ENCODE measurements around the gene DRC3.

The DRC3 gene, protein sequence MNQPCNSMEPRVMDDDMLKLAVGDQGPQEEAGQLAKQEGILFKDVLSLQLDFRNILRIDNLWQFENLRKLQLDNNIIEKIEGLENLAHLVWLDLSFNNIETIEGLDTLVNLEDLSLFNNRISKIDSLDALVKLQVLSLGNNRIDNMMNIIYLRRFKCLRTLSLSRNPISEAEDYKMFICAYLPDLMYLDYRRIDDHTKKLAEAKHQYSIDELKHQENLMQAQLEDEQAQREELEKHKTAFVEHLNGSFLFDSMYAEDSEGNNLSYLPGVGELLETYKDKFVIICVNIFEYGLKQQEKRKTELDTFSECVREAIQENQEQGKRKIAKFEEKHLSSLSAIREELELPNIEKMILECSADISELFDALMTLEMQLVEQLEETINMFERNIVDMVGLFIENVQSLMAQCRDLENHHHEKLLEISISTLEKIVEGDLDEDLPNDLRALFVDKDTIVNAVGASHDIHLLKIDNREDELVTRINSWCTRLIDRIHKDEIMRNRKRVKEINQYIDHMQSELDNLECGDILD

DNA sequence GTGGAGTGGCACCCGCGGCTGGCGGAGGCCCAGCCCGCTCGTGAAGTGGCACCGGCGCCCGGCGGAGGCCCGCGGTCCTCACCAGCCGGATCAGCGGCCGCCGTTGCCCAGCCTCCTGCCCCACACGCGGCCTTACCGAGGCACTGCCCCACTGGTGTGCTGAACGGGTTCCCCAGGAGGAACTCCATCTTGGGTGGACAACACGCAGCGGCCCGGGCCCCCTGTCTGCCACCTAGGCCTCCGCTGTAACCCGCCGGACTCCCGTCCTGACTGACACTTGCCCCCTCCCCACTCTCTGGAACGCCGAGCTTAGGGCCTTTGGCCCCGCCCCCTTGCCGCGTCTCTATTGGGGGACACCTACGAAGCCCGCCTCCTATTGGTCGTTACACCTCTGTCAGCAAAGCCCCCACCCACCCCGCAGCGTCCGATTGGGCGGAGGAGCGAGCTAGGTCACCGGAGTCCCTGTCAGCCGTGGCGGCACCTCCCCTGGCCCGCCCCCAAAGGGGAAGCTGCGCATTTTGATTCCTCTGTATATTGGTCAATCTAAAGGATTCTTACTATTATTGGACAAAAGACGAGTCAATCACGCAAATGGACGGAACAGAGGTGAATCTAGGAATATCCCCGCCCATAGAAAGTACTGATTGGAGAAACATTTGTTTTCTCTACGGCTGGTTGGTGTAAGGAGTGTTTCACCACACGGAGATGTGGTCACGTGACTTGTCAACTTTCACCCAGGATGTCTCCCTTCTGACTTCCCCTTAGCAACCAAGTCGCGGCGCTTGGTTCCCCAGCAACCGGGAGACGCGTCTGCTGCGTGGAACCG, at the start of gene DRC3, which contains the start of gene TOM1L2:
DRC3 (plus strand) TSS at position 737 of the 826 bp plus-strand sequence. CDS start 4,737 bp downstream, outside the sequence.
TOM1L2 (minus strand) TSS at position 275 of the 826 bp plus-strand sequence; CDS start at position 188, 87 bp downstream.
- H3K4me3 ChIP-seq (replicated peaks; ENCODE audit: low read depth, low read length): peak within 1 kb of the TSS; percentile 75
- peak; percentile 100 for DNase-seq (ENCODE audit: low read depth)
- TF ChIP-seq, protein P1, sequence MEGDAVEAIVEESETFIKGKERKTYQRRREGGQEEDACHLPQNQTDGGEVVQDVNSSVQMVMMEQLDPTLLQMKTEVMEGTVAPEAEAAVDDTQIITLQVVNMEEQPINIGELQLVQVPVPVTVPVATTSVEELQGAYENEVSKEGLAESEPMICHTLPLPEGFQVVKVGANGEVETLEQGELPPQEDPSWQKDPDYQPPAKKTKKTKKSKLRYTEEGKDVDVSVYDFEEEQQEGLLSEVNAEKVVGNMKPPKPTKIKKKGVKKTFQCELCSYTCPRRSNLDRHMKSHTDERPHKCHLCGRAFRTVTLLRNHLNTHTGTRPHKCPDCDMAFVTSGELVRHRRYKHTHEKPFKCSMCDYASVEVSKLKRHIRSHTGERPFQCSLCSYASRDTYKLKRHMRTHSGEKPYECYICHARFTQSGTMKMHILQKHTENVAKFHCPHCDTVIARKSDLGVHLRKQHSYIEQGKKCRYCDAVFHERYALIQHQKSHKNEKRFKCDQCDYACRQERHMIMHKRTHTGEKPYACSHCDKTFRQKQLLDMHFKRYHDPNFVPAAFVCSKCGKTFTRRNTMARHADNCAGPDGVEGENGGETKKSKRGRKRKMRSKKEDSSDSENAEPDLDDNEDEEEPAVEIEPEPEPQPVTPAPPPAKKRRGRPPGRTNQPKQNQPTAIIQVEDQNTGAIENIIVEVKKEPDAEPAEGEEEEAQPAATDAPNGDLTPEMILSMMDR (IDR thresholded peaks at IDR 0.05; ENCODE audit: low read length, missing control alignments): no peak

DNA sequence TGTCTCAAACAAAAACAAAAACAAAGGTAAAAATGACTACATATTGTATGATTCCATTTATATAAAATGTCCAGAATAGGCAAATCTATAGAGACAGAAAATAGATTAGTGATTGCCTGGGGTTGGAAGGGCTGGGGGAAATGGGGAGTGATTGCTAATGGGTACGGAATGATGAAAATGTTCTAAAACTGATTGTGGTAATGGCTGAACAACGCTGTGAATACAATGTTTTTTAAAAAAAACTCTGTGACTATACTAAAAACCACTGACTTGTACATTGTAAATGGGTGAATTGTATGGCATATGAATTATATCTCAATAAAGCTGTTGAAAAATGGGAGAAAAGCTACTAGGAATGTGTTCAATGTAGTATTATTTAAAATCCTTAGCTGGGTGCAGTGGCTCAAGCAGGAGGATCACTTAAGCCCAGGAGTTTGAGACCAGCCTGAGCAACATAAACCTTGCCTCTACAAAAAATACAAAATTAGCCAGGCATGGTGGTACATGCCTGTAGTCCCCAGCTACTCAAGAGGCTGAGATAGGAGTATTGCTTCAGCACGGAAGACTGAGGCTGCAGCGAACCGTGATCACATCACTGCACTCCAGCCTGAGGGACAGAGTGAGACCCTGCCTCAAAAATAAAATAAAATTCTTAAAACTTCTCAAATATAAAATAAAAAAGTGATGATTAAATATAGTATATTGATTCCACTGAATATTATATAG, 48.4 kb upstream of the DRC3 start:
- DNase-seq (ENCODE audit: low read depth): no peak
- no peak overlapping the region for H3K4me3 ChIP-seq (replicated peaks; ENCODE audit: low read depth, low read length)
- TF ChIP-seq, protein P1 (IDR thresholded peaks at IDR 0.05; ENCODE audit: low read length, missing control alignments): no peak

DNA sequence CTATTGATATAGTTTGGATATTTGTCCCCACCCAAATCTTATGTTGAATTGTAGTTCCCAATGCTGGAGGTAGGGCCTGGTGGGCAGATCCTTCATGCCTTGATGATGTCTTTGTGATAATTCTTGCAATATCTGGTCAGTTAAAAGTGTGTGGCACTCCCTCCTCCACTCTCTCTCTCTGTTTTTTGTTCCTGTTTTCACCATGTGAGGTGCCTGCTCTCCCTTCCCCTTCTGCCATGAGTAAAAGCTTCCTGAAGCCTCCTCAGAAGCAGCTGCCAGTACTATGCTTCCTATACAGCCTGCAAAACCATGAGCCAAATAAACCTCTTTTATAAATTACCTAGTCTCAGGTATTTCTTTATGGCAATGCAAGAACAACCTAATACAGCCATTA, 47.8 kb upstream of the DRC3 start:
- TF ChIP-seq, protein P1 (IDR thresholded peaks at IDR 0.05; ENCODE audit: low read length, missing control alignments): no peak

DNA sequence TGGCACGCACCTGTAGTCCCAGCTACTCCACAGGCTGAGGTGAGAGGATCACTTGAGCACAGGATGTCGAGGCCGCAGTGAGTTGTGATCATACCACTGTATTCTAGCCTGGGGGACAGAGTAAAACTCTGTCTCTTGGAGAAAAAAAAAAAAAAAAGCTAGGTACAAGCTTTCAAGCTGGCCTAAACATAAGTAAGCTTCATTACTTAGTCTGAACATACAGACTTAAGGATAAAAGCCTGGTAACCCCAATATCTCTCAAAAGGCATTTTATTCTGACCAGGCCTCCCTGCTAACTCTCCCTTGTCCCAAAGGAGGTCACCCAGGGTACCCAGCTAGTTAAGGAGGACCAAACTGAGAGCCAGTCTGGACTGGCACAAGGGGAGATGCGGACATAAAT, 46.6 kb upstream of the DRC3 start:
- TF ChIP-seq, protein P1 (IDR thresholded peaks at IDR 0.05; ENCODE audit: low read length, missing control alignments): no peak
- no peak overlapping the region for H3K4me3 ChIP-seq (replicated peaks; ENCODE audit: low read depth, low read length)
- no peak for DNase-seq (ENCODE audit: low read depth)

More for the DNA sequence above, 47.8 kb upstream of the DRC3 start:
- no peak overlapping the region for H3K4me3 ChIP-seq (replicated peaks; ENCODE audit: low read depth, low read length)
- no peak for DNase-seq (ENCODE audit: low read depth)

DNA sequence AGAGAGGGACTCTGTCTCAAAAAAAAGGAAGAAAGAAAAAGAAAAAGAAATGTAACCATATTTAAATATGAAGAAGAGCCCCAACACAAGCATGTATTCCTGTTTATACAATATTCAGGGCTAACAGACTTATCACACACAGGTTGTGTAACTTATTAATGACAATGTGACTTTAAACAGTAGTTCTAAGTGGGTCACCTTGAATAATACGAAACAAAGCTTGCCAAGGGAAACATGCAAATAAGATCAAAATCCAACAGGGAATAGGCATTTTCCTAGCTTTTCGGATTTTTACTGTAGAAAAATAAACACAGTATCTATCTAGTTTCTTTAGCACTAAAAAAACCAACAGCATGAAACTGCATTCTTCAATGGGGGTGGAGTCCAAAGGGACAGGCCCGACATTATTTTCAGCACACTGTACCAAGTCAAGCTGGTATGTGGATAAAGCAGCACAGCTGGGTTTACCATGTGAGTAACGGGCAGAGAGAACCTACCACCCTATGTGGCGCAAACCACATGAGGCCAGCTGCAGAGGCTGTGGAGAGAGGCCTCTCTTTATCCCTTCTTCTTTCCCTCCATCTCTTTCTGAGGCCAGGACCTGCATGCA, 45.7 kb upstream of the DRC3 start:
- TF ChIP-seq, protein P1 (IDR thresholded peaks at IDR 0.05; ENCODE audit: low read length, missing control alignments): no peak
- H3K4me3 ChIP-seq (replicated peaks; ENCODE audit: low read depth, low read length): no peak overlapping the region
- no peak for DNase-seq (ENCODE audit: low read depth)
